ENCODE data around the gene DNAH11. TPM values are rescaled to one million over a fixed set of nuclear protein-coding genes. Genes with fewer than 3 reads are reported as not detected.

Gene DNAH11
- total and polyA plus RNA-seq, 2 of the 8 experiments (the other 6 are each of a cell fraction or from before 2014, with no cell fraction given): 1.8 to 4.9 TPM

DNA sequence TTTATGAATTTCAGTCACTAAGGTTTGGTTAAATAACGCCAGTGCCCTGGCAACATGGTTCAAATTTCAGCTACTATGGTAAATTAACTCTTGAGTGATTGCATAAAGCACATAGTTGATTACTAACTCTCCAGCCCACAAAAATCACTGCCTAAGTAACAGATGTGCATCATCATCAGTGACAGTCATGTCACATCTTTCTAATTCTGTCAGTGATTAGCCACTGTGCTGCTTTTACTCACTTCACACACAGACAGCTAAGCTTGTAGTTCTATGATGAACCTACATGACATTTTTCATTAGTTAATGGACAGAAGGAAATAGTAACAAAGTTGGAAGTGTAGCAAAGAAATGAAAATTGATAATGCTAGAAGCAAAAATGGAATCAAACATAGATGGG is 108.9 kb downstream of the DNAH11 start (continued):
- TF ChIP-seq, protein P1, sequence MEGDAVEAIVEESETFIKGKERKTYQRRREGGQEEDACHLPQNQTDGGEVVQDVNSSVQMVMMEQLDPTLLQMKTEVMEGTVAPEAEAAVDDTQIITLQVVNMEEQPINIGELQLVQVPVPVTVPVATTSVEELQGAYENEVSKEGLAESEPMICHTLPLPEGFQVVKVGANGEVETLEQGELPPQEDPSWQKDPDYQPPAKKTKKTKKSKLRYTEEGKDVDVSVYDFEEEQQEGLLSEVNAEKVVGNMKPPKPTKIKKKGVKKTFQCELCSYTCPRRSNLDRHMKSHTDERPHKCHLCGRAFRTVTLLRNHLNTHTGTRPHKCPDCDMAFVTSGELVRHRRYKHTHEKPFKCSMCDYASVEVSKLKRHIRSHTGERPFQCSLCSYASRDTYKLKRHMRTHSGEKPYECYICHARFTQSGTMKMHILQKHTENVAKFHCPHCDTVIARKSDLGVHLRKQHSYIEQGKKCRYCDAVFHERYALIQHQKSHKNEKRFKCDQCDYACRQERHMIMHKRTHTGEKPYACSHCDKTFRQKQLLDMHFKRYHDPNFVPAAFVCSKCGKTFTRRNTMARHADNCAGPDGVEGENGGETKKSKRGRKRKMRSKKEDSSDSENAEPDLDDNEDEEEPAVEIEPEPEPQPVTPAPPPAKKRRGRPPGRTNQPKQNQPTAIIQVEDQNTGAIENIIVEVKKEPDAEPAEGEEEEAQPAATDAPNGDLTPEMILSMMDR (IDR thresholded peaks at IDR 0.05; ENCODE audit: control extremely low read depth in 1 of 3, insufficient read depth in 1 of 3, low read depth in 1 of 3, low read length in 3 of 3): no peak
- no peak for TF ChIP-seq POLR2AphosphoS5 (IDR thresholded peaks at IDR 0.05; ENCODE audit: low read depth, low read length)
- TF ChIP-seq CBX8 (IDR thresholded peaks at IDR 0.05; ENCODE audit: borderline replicate concordance, low read depth, low read length): no peak
- no peak for TF ChIP-seq KDM5A (IDR thresholded peaks at IDR 0.05; ENCODE audit: low read length)
- no peak for TF ChIP-seq KDM1A (IDR thresholded peaks at IDR 0.05; ENCODE audit: borderline replicate concordance, low read length)
- TF ChIP-seq CBX5 (IDR thresholded peaks at IDR 0.05; ENCODE audit: low read depth, low read length): no peak
